ENCODE measurements around the gene CLDND1.

- TF ChIP-seq ARNTL (CRISPR knock-in tag; IDR thresholded peaks at IDR 0.05; ENCODE audit: borderline replicate concordance, low read depth) (no peak), ZFP3 (CRISPR knock-in tag; IDR thresholded peaks at IDR 0.05) (no peak), BACH2 (CRISPR knock-in tag; IDR thresholded peaks at IDR 0.05; ENCODE audit: borderline replicate concordance) (no peak), ZNF8 (CRISPR knock-in tag; IDR thresholded peaks at IDR 0.05) (no peak), PPARA (CRISPR knock-in tag; IDR thresholded peaks at IDR 0.05; ENCODE audit: borderline replicate concordance) (no peak), CSRNP3 (CRISPR knock-in tag; IDR thresholded peaks at IDR 0.05) (no peak), CSDC2 (CRISPR knock-in tag; IDR thresholded peaks at IDR 0.05) (no peak), ZC3H10 (CRISPR knock-in tag; IDR thresholded peaks at IDR 0.05) (no peak)
- TF ChIP-seq, protein P1, sequence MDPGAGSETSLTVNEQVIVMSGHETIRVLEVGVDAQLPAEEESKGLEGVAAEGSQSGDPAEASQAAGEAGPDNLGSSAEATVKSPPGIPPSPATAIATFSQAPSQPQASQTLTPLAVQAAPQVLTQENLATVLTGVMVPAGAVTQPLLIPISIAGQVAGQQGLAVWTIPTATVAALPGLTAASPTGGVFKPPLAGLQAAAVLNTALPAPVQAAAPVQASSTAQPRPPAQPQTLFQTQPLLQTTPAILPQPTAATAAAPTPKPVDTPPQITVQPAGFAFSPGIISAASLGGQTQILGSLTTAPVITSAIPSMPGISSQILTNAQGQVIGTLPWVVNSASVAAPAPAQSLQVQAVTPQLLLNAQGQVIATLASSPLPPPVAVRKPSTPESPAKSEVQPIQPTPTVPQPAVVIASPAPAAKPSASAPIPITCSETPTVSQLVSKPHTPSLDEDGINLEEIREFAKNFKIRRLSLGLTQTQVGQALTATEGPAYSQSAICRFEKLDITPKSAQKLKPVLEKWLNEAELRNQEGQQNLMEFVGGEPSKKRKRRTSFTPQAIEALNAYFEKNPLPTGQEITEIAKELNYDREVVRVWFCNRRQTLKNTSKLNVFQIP (CRISPR knock-in tag; IDR thresholded peaks at IDR 0.05; ENCODE audit: borderline replicate concordance, low read depth) = no peak
Observed at GRCh38 chr3:98563661-98564281, 41.1 kb upstream of the CLDND1 start.

Data from SK-N-SH treated with all-trans-retinoic acid at 6 μM for 48 hours (cell line).